OCI-M1 (cell line): ENCODE results near the gene GBX2.
"Not testable (repeated sequence)": the region's sequence is repeated elsewhere in the genome, so short reads cannot be mapped to it uniquely, and the experiment has no call there.

ENCODE experiments used
- DNase-seq: peaks from one replicate; lab custom pipeline; 2025; lab: John Stamatoyannopoulos, UW

Gene GBX2

DNA sequence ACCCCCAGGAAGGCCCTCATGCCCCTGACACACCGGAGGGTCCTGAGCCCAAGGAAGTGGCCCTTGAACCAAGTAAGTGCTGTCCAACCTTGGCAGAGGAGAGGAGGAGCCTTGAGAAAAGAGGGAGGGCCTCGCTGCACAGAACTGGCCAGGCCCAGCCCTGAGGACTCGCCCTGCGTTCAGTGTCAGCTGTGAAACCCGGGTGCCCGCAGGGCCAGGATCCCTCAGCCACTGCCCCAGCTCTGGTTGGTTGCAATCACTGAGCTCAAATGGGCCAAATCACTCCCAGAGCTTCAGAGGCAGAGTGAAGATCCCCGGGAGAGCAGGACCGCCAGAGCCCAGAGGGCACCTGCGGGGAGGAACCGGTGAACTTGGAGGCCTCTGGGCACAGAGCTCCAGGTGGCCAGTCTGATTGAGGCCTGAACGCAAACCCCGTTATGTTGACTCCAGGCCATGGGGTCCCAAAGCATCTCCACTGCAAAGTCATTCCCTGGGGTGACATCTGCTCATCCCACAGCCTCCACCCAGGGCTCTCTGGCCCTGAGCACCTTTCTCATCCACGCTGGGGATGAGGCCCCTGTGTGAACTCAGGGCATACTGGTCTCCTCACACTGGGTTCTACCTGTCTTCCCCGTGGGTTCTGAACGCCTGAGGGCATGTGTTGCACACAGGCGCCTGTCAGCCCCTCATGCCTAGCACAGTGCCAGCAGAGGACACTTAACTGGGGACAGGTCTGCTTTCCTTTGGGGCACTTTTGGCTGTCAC lies 11.9 kb downstream of the GBX2 start:
- no peak for DNase-seq

DNA sequence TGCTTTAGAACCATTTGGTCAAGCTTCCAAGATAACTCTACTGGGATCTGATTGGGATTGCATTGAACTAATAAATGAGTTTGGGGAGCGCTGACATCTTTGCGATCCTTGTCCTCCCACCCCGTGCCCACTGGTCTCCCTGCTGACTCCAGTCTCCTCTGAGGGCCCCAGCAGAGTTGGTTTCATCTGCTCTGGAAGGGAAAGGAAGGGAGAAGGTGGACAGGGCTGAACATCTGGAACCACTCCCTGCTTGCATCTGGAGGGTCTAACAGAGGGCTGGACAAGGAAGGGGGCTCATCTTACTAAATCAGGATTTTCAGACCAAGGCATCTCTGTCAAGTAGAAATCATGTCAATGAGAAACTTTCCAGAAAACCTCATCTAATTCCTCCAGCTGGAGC lies 12.8 kb downstream of the GBX2 start:
- no peak for DNase-seq

DNA sequence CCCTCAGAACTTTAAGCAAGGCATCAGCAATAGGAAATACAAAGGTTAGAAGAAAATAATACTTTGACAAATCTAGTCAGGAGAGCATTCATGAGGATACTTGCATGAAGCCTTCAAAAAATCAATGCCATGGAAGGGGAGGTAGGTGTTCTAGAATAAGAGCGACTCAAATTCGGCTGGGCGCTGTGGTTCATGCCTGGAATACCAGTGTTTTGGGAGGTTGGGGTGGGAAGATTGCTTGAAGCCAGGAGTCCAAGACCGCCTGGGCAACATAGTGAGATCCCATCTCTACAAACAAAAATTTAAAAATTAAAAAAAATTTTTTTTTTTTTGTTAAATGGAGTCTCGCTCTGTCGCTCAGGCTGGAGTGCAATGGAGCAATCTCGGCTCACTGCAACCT lies 21.8 kb downstream of the GBX2 start:
- no peak for DNase-seq

DNA sequence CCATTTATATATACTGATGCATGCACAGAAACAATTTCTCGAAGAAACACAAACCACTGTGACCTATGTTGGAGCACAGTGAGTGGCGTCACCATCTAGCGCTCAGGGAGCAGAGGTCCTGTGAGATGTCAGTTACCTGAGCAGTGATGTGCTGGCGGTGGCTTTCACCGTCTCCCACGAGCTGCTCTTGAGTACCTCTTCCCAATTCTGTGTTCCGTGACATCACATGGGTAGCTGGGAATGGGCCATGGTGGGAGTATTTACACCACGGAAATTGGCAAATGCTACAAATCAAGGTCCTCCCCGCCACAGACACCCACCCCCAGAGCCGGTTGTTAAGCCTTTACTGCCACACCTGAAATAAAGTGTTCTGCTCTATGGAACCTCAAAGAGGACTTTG lies 24.4 kb downstream of the GBX2 start:
- no peak for DNase-seq

DNA sequence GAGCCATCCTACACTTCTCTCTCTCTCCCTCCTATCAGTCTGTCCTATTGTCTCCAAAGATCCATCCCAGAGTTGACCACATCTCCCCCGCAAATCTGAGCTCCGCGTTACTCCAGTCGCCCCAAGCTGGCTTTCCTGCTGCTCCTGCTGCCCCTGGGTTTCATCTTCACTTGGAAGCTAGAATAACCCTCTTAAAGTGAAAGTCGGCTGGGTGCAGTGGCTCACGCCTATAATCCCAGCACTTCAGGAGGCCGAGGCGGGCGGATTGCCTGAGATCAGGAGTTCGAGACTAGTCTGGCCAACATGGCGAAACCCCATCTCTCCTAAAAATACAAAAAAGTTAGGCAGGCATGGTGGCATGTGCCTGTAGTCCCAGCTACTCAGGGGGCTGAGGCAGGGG lies 26.6 kb downstream of the GBX2 start:
- DNase-seq = not testable (repeated sequence)

DNA sequence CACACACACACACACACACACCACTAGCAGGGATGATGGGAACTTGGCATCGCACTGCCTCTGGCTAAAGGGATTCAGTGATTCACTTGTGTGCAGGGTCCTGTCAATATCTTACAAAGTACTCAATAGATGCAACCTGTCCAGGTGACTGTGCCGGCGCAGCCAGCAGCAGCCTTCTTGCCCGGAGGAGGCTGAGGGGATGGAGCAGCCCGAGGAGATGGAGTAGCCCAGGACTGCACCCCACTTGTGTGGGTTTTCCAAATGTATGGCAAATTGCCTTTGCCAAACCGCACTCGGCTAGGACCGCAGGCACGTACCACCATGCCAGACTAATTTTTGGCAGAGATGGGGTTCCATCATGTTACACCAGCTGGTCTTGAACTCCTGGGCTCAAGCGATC lies 31.1 kb downstream of the GBX2 start:
- no peak for DNase-seq

DNA sequence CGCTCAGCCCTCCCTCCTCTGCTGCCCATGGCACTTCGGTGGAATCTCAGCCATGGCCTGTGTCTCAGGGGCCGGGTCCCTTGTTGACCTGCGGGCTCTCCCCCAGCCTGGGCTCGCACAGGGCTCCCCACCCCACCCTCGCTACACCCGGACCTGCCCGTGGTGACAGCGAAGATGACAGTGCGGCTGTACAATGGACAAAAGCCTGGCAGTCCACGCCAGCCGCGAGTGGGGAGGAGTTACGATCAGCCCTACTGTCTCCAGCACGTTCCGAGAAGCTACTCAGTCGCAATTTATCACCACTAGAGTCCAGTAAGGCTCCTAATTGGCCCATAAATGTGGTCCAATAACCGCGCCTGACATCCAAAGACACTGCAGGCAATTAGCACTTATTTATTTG lies 31.6 kb downstream of the GBX2 start:
- no peak for DNase-seq

DNA sequence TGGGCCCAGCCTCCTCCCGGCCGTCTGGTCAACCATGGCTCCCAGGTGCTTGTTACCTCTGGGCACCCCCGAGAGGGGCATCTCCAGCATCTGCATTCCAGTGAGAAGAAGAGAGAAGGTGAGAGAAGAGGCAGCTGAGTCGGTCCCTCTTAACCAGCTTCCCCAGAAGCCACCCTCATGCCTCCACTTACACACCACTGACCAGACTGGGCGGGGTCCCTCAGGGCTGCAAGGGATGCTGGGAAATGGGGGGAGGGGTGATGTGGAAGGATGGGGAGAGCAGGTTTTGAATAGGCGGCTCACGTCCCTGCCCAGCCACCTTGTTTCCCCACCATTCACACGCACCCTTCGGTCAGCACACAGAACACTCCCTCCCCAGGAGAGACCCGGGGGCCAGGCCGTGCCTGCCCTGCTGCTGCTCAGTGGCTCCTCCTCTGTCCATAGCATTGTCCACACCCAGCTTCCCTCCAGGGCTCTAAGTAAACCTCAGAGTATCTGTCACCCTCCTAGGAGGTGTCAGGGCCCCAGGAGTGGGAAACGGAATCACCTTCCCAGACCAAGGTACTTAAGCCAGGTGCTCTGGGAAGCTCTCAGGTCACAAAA lies 34.7 kb downstream of the GBX2 start:
- no peak for DNase-seq

DNA sequence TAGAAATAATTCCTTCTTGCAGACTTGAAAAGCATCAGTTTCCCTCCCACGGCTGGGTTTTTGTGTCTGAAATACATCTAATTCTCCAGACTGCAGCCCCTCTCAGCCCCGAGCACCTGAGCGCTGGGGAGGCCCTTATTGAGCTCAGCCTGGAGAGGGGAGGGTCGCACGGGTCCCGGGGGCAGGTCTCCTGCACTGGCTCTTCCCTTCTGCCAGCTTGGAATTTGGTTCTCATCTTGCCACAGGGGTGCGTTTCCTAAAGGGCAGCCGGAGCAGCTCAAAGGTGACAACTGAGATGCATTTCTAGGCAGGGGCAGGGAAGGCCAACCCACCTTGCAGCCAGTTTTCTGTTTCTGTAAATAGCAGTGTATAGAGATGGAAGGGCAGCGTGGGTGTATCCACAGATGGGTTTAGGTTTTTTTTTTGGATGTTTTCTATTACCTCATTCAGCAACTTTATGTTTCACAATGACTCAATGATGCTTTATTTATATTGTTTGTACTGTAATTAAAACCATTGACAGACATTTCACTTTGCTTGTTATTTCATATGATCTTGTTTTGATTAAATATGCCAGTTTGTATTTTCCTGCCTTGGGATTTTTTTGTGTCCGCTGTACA lies 37.0 kb downstream of the GBX2 start:
- DNase-seq = no peak

DNA sequence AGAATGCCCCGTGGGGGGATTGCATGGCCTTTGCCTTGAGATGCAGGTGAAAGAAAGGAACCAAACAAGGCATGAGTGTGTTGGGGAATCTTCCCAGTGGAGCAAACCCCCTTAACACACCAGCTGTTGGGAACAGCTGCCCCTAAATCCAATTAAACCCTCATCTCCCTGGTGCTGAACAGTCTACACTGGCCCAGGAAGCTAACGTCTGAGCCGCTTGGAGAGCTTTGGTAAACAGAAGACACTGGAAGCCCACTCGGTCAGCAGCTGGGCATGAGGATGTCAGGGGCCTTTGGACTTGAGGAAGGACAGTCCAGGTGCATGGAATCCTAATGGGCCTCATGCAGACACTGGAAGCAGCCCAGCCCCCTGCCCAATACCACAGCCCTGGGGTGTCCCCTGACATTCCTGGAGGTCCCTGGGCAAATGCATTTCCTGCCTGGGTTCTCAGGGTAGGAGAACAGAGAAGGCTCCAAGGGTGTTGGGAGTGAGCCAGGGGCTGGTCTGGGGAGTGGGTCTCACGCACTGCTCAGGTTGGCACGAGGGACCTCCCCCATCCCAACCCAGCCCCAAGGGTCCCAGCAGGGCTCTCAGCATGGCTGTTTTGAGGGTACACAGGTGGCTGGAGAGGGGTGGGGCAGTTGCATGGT lies 37.7 kb downstream of the GBX2 start:
- DNase-seq = no peak

DNA sequence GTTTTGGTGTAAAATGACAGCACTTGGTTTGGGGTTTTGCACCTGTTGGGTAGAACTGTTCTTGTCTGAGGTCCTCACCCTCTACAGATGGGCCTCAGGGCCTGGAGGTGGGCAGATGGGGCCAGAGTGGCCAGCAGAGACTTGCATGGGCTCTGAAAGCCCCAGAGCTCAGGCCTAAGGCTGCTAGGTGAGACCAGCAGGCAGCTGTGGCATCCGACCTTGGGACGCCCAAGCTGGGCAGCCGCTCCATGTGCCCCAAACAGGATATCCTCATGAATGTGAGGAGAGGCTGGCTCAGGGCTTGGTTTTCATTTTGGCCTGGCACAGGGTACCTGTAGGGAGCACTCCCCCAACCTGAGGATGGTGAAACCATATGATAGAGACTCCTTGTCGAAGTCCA lies 38.3 kb downstream of the GBX2 start:
- no peak for DNase-seq

DNA sequence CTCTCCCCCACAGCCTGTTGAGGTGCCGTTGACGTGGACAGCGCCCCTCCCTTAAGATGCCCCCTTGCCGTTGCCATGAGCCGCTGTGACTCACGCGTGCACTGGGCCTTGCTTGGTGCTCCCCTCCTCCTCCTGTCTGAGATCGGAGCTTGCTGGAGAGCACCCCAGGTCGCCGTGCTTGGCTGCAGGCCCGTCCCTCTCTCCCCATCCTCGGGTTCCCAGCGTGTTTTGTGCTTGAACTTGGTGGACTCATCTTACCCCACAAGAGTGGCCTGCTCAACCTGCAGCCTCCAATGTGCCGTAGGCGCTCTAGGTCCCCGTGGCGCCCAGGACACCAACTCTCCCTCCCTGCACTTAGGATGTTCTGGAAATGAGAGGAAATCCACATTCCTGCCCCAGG lies 39.9 kb downstream of the GBX2 start:
- DNase-seq = no peak

DNA sequence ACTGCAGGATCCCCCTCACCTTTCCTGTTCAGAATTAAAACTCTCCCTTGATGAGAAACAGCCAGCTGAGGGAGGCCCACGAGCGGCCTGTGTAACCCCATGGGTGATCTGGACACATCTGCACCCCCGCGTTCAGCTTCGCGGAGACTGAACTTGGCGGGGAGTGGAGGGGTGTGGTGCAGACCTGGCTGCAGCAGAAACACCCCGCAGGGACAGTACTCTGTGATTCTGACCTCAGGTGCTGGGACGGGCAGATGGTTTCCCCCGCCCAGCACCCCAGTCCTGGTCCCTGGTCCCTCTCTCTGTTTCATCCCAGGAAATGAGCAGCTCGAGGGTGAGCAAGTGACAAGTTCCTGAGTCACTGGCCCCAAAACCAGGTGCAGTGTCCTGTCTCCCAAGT lies 41.2 kb downstream of the GBX2 start:
- no peak for DNase-seq

DNA sequence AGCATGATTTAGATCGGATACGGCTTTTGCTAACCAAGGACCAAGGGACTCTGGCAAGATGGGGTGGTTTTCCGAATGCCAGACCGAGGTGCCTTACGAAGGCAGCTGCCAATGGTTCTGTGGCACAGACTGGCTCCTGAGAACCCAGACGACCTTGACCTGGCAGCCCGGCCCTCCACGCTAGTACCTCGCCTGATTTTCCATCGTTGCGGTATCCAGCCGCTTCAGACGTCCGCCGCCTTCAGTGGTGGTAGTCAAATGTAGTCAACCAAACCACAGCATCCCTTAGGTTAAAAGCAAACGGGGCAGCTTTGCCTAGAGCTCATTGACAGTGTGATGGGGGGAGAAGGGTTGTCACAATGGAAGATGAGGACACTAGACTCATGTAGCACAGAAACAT lies 42.6 kb downstream of the GBX2 start:
- no peak for DNase-seq

DNA sequence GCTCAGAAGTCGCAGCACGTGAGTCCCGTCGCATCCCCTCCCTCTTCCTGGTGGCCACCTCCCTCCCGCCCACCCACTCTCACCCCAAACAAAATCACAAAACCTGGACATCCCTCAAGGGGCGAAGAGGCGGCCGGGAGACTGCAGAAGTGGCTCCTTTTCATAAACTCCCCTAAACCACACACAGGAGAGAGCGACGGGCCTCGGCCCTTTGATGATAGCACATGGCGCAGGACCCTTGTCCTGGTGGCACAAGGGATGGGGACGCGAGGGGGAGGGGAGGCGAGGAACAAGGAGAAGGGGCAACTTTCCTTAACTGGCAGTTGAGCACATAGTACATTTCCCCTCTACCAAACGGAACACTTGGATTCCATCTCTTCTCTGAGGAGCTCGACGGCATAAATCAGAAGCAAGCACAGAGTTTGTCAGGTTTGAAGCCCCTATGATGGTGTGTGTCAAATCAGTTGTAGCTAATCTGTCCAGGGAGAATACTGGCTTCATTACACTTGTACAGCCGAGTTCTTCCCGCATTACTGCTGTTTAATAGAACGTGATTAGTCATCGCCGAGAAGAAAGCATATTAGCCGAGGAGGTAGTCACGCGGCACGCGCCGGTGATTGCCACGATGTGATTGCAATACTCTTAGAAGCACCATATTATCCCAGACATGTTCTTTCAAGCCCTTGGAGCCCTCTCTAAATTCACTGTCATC lies 43.8 kb downstream of the GBX2 start:
- DNase-seq = no peak

DNA sequence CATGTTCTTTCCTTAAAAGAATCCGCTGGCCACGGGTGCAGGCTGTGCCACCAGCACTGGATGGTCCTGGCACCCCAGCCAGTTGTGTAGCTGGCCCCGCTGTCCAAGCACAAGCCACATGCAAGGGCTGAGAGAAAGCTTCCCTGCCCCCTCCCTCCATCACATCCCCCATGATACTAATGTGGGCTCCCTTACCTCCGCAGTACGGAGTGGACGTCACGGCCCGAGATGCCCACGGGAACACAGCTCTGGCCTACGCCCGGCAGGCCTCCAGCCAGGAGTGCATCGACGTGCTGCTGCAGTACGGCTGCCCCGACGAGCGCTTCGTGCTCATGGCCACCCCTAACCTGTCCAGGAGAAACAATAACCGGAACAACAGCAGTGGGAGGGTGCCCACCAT lies 44.5 kb downstream of the GBX2 start:
- no peak for DNase-seq

DNA sequence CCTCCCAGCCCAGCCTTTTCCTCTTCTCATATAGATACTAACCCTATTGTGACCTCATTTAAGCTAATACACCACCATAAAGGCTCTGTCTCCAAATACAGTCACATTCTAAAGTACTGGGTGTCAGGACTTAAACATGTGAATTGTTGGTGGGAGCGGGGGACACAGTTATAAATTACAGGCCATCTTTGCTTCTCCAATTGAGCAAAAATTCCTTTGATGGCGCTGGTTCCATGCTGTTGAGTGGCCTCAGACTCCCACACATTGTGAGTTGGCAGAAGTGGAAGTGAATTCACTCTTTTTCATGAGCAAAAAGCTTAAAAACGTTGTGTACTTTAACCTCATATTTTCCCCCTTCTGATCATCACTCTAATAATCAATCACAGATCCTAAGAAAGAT lies 46.0 kb downstream of the GBX2 start:
- no peak for DNase-seq

DNA sequence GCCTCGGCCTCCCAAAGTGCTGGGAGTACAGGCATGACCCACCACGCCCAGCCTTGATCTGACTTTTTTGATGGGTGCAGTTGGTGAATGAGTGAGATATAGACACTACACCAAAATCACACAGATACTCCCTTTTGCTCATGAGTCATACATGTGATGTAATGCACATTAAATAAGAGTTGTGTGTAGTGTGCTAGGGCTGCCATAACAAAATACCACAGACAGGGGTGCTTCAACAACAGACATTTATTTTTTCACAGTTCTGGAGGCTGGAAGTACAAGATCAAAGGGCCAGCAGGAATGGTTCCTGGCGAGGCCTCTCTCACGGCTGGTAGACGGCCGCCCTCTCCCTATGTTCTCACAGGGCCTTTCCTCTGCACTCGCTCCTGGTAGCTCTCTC lies 46.6 kb downstream of the GBX2 start:
- DNase-seq = no peak

DNA sequence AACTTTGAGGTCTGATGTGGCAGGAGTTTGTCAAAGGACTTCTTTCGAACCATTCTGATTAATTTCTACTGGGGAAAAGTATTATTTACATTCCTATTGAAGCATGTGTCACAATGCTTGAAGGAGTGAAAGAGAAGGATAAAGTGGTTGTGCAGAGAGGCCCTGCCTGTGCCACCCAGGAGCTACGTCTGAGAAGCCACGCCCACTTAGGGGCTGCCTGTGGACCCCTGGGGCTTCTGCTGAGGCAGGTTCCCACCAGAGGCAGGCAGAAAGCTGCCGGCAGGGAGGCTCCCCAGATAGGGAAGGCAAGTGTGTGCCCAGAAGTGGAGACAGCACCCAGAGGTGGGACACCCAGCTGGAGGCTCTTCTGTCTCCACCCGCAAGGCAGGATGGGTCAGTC lies 47.4 kb downstream of the GBX2 start:
- DNase-seq = no peak

DNA sequence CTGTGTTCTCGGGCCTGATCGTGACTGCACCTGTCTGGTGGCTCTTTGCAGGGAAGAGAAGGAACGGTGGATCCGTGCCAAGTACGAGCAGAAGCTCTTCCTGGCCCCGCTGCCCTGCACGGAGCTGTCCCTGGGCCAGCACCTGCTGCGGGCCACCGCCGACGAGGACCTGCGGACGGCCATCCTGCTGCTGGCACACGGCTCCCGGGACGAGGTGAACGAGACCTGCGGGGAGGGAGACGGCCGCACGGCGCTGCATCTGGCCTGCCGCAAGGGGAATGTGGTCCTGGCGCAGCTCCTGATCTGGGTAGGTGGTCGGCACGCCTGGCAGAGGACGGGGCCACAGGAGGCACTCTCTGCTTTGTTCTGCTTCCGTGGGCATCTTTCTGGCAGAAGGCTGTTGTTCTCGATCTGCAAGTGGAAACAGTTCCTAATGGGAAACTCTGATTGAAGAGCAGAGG lies 48.0 kb downstream of the GBX2 start:
- no peak for DNase-seq

DNA sequence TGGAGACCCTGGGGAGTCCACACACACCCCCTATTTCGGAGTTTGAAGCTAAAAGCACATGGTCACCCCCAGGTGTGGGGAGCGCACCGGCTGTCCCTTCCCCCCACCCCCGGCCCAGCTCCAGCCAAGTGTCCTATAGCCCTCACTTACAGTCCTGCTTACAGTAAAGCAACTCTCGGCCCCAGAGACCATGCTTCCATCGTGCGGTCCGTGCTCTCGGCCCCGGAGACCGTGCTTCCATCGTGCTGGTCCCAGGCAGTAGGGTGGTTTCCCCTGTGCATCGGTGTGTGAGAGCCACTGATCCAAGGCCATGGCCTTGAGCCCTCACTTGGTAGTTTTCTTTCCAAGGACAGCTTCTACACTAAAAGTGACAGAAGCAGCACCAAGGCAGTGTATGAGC lies 48.7 kb downstream of the GBX2 start:
- no peak for DNase-seq

DNA sequence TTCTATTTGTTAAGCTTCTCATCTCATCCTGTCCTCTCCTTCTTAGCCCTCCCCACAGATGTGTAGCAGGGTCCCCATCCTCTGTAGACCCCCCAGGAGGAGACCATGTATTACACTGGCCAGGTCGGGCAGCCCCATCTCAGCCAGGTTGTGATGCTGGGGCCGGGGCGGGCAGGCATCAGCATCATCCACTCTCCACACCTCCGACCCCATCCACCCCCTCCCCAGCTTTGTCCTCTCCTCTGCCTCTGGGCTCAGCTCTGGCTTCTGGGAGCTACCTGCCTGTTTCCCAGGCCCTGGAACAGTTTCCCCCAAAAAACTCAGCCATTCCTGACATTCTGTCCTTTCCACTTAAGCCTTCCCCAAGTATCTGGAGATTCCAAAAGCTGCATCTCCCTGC lies 49.2 kb downstream of the GBX2 start:
- DNase-seq = no peak
